MM.1S (cell line): ENCODE results near the gene PLEKHA5.

Experiments
- DNase-seq: peaks from one replicate; pipeline ENCODE4 v3.0.0-alpha.2; 2015
- H2AFZ ChIP-seq: fragments of 300-600 bp; sonication (generic); 2 replicates; pipeline ENCODE4 v1.6.0; 2016; ENCODE audit warnings: antibody characterized with exemption, low read length
- H3F3A ChIP-seq: fragments of 300-600 bp; sonication (generic); 2 replicates; pipeline ENCODE4 v1.6.1; 2016; ENCODE audit warnings: mild to moderate bottlenecking, antibody characterized with exemption, low read length, moderate library complexity, mixed read lengths; ENCODE audit not compliant: insufficient read depth
- H3K27ac ChIP-seq: fragments of 300-600 bp; sonication (generic); 2 replicates; pipeline ENCODE4 v1.5.1; 2016; ENCODE audit warnings: mild to moderate bottlenecking, low read length
- H3K27me3 ChIP-seq: fragments of 300-600 bp; sonication (generic); replicated peaks from 2 replicates; pipeline ENCODE4 v1.6.0; 2016; ENCODE audit warnings: low read length; ENCODE audit not compliant: insufficient read depth
- H3K36me3 ChIP-seq: fragments of 300-600 bp; sonication (generic); replicated peaks from 2 replicates; pipeline ENCODE4 v1.6.1; 2016; ENCODE audit warnings: mild to moderate bottlenecking, low read length, mixed read lengths; ENCODE audit not compliant: insufficient read depth
- H3K4me1 ChIP-seq: fragments of 300-600 bp; sonication (generic); 2 replicates; pipeline ENCODE4 v1.6.1; 2016; ENCODE audit warnings: low read length, mixed read lengths
- H3K4me2 ChIP-seq: fragments of 300-600 bp; sonication (generic); 2 replicates; pipeline ENCODE4 v1.6.0; 2016; ENCODE audit warnings: low read depth, low read length
- H3K4me3 ChIP-seq: fragments of 300-600 bp; sonication (generic); 2 replicates; pipeline ENCODE4 v1.5.1; 2016; ENCODE audit warnings: low read length, mixed read lengths
- H3K79me2 ChIP-seq: fragments of 300-600 bp; sonication (generic); 2 replicates; pipeline ENCODE4 v1.6.1; 2016; ENCODE audit warnings: mixed run types, low read length, mixed read lengths
- H3K9ac ChIP-seq: fragments of 300-600 bp; sonication (generic); 2 replicates; pipeline ENCODE4 v1.6.1; 2016; ENCODE audit warnings: low read length, mixed read lengths
- H3K9me2 ChIP-seq: fragments of 300-600 bp; sonication (generic); replicated peaks from 2 replicates; pipeline ENCODE4 v1.6.1; 2016; ENCODE audit warnings: mild to moderate bottlenecking, low read length, mixed read lengths; ENCODE audit not compliant: insufficient read depth
- H3K9me3 ChIP-seq: fragments of 300-600 bp; sonication (generic); replicated peaks from 2 replicates; pipeline ENCODE4 v1.6.1; 2016; ENCODE audit warnings: mild to moderate bottlenecking, low read length, mixed read lengths; ENCODE audit not compliant: insufficient read depth
- H4K20me1 ChIP-seq: fragments of 300-600 bp; sonication (generic); 2 replicates; pipeline ENCODE4 v1.6.1; 2016; ENCODE audit warnings: mild to moderate bottlenecking, low read length, moderate library complexity, mixed read lengths; ENCODE audit not compliant: insufficient read depth
- CTCF ChIP-seq: fragments of 300-600 bp; sonication (generic); IDR thresholded peaks from 2 replicates; pipeline ENCODE4 v1.5.1; 2016; ENCODE audit warnings: antibody characterized with exemption, low read length, mixed read lengths
- EZH2 ChIP-seq: fragments of 300-600 bp; sonication (generic); optimal IDR thresholded peaks from 2 replicates; pipeline ENCODE3; 2017; ENCODE audit warnings: low read depth, mild to moderate bottlenecking, antibody characterized with exemption, low read length, mixed read lengths
- EZH2phosphoT487 ChIP-seq: fragments of 300-600 bp; sonication (generic); IDR thresholded peaks from 2 replicates; pipeline ENCODE4 v1.6.1; 2018; ENCODE audit warnings: antibody characterized with exemption, low read length

The PLEKHA5 gene

DNA sequence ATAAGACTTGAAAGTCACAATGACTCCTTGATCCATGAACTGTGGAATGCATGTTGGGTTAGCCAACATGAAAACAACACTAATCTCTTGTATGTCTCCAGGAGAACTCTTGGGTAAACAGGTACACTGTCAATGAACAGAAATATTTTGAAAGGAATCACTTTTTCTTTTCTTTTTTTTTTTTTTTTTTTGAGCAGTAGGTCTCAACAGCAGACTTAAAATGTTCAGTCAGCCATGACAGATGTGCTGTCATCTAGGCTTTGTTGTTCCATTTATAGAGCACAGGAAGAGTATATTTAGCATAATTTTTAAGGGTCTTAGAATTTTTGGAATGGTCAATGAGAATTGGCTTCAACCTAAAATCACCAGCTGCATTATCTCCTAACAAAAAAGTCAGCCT is 2.3 kb upstream of the PLEKHA5 start:
- no peak for DNase-seq
- Histone ChIP-seq H3K27ac (no peak overlapping the region), H4K20me1 (no peaks in the 10 kb centered on the region), H3K79me2 (peaks cover 4% of the 10 kb centered on the region; the same call in 1 of the 2 replicates), H3K9me2 (no peaks in the 10 kb centered on the region), H3K9me3 (no peaks in the 10 kb centered on the region), H3K9ac (no peak overlapping the region), H3K4me1 (0 out of 2 replicates have a peak, but pooled peaks cover 8% of the 10 kb centered on the region), H3K36me3 (no peaks in the 10 kb centered on the region), H2AFZ (no peak overlapping the region), H3F3A (peaks cover 21% of the 10 kb centered on the region), H3K27me3 (no peaks in the 10 kb centered on the region), H3K4me2 (no peak overlapping the region), H3K4me3 (no peak overlapping the region)
- no peak for TF ChIP-seq EZH2
- TF ChIP-seq EZH2phosphoT487, result no peak
- no peak for TF ChIP-seq CTCF

- Histone ChIP-seq H3K36me3 (no peaks in the 10 kb centered on the region), H3K9me3 (no peaks in the 10 kb centered on the region), H3K9me2 (no peaks in the 10 kb centered on the region), H3F3A (peaks cover 21% of the 10 kb centered on the region), H2AFZ (no peak overlapping the region), H3K4me1 (0 out of 2 replicates have a peak, but pooled peaks cover 8% of the 10 kb centered on the region), H3K27me3 (no peaks in the 10 kb centered on the region), H3K4me3 (no peak overlapping the region), H3K4me2 (no peak overlapping the region), H3K27ac (no peak overlapping the region), H3K9ac (no peak overlapping the region), H4K20me1 (no peaks in the 10 kb centered on the region), H3K79me2 (peaks cover 4% of the 10 kb centered on the region; the same call in 1 of the 2 replicates)
- TF ChIP-seq EZH2 (no peak), EZH2phosphoT487 (no peak)
- DNase-seq, result no peak
Observed at GRCh38 chr12:19128485-19128884, 1.0 kb upstream of the PLEKHA5 start.

DNA sequence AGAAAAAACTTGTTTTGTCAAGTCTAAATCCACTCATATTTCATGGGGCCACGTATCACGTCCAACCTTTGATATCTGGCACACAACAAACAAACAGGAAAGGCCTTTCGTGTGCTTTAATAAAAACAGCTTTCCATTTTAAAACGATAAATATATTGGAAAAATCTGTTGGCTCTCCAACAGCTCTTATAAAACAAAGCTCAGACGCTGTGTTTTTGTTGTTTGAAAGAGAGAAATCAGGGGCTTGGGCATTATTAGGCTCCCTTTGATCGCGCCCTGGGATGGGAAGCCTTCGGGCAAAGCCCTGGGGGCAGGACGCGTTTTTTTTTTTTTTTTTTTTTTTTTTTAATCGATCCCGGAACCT is 429 bp upstream of the PLEKHA5 start:
- Histone ChIP-seq H3K9me2 (no peaks in the 10 kb centered on the region), H3K4me1 (0 out of 2 replicates have a peak, but pooled peaks cover 8% of the 10 kb centered on the region), H4K20me1 (no peaks in the 10 kb centered on the region), H3F3A (peaks cover 21% of the 10 kb centered on the region), H3K27ac (no peak overlapping the region), H3K9me3 (no peaks in the 10 kb centered on the region), H3K36me3 (no peaks in the 10 kb centered on the region), H3K9ac (no peak overlapping the region; the same call in 1 of the 2 replicates), H3K4me2 (peak overlapping the region; percentile 56; the same call in 1 of the 2 replicates), H3K79me2 (peaks cover 4% of the 10 kb centered on the region; the same call in 1 of the 2 replicates), H2AFZ (peak overlapping the region; percentile 66; the same call in 1 of the 2 replicates), H3K4me3 (peak overlapping the region; percentile 51), H3K27me3 (no peaks in the 10 kb centered on the region)
- DNase-seq, result no peak
- no peak for TF ChIP-seq CTCF
- TF ChIP-seq EZH2phosphoT487, result no peak
- TF ChIP-seq EZH2, result no peak

GRCh38 chr12:19130224-19131024 is 891 bp downstream of the PLEKHA5 start:
- H3K27ac ChIP-seq, result no peak overlapping the region
- H3K79me2 ChIP-seq, result peaks cover 7% of the 10 kb centered on the region; the same call in 1 of the 2 replicates
- peaks cover 21% of the 10 kb centered on the region for H3F3A ChIP-seq
- H4K20me1 ChIP-seq, result no peaks in the 10 kb centered on the region
- no peak for TF ChIP-seq CTCF
- H3K36me3 ChIP-seq, result no peaks in the 10 kb centered on the region
- H3K9me3 ChIP-seq, result no peaks in the 10 kb centered on the region
- no peaks in the 10 kb centered on the region for H3K9me2 ChIP-seq
- H3K27me3 ChIP-seq, result no peaks in the 10 kb centered on the region
- peak overlapping the region; percentile 83 for H3K4me3 ChIP-seq
- peak overlapping the region; percentile 88 for H2AFZ ChIP-seq
- 0 out of 2 replicates have a peak, but pooled peaks cover 8% of the 10 kb centered on the region for H3K4me1 ChIP-seq
- H3K9ac ChIP-seq, result peak overlapping the region; percentile 62; the same call in 1 of the 2 replicates
- peak overlapping the region; percentile 97 for H3K4me2 ChIP-seq
- no peak for DNase-seq
